Peyer's patch (tissue), 4 donors: Measurements from ENCODE around the gene TERT.

Experiments used
- POLR2A ChIP-seq, 2 donors: fragments of 450-650 bp; IDR thresholded peaks; one replicate each; pipeline ENCODE4 v1.5.1; 2017; ENCODE audit warnings: antibody characterized with exemption in 2 of 2, mild to moderate bottlenecking in 2 of 2, moderate library complexity in 2 of 2
- TF ChIP-seq, protein P1 (sequence below), 6 experiments: fragments of 450-650 bp in 4 of 6; fragments of 200-600 bp in 2 of 6; sonication (generic) in 1 of 6; IDR thresholded peaks; one replicate each; pipeline ENCODE4 v1.5.1; 2017 to 2019; ENCODE audit warnings: antibody characterized with exemption in 6 of 6, mild to moderate bottlenecking in 3 of 6, moderate library complexity in 1 of 6

DNA sequence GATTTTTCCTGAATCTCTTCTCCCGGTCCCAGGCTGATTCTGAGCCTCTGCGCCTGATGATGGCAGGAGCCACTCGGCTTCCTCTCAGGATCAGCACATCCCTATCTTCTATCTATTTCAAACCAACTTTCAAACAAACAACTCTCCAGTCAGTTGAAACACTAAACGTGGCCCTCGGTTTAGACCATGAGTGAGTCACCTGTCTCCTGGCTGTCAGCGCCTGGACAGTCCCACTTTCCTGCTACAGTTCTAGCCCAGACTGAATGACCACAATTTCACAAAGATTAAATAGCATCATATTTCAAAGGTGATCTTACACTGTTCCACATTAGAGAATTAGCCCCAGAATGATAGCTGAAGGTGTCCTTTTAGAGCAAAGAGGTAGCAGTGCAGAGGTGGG lies 87.3 kb downstream of the TERT start:
- TF ChIP-seq, protein P1, sequence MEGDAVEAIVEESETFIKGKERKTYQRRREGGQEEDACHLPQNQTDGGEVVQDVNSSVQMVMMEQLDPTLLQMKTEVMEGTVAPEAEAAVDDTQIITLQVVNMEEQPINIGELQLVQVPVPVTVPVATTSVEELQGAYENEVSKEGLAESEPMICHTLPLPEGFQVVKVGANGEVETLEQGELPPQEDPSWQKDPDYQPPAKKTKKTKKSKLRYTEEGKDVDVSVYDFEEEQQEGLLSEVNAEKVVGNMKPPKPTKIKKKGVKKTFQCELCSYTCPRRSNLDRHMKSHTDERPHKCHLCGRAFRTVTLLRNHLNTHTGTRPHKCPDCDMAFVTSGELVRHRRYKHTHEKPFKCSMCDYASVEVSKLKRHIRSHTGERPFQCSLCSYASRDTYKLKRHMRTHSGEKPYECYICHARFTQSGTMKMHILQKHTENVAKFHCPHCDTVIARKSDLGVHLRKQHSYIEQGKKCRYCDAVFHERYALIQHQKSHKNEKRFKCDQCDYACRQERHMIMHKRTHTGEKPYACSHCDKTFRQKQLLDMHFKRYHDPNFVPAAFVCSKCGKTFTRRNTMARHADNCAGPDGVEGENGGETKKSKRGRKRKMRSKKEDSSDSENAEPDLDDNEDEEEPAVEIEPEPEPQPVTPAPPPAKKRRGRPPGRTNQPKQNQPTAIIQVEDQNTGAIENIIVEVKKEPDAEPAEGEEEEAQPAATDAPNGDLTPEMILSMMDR (IDR thresholded peaks at IDR 0.05) = no peak
- TF ChIP-seq POLR2A (IDR thresholded peaks at IDR 0.05) = no peak
